Epithelial cell of esophagus (primary cell): ENCODE results near the gene SLAMF8.

Experiments
- DNase-seq: peaks from one replicate; pipeline ENCODE4 v3.0.0; 2010; ENCODE audit warnings: low read depth
- H3K4me3 ChIP-seq: 2 replicates; pipeline ENCODE4 v1.5.1; 2011; ENCODE audit warnings: mild to moderate bottlenecking, low read length, control low read depth
- CTCF ChIP-seq: IDR thresholded peaks from 2 replicates; pipeline ENCODE4 v1.5.1; 2011; ENCODE audit warnings: low read depth, mild to moderate bottlenecking, low read length, control low read depth, inconsistent platforms; ENCODE audit not compliant: insufficient read depth; ENCODE audit errors: missing control alignments

Gene SLAMF8

GRCh38 chr1:159835356-159835755 lies 8.7 kb downstream of the SLAMF8 start:
- TF ChIP-seq CTCF, result no peak
- DNase-seq, result no peak
- H3K4me3 ChIP-seq, result no peak overlapping the region

- H3K4me3 ChIP-seq, result no peak overlapping the region
- TF ChIP-seq CTCF, result no peak
- DNase-seq, result no peak
Measured at GRCh38 chr1:159835862-159836525, 9.3 kb downstream of the SLAMF8 start.

DNA sequence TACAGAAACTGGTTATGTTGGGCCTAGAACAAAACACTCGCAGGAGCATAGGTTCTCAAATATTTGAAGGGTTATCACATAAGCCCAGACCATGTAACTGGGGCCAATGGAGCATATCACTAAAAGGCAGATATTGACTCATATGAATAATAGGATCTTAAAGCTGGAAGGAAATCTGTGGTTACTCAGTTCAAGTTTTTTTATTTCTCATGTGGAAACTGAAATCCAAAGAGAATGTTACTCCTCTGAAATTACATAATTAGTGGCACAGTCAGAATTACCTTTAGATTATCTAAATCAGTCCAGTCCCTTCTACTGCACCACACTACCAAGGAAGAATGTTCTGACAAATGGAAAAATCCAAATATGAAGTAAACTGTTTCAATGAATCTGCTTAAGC lies 12.0 kb downstream of the SLAMF8 start:
- H3K4me3 ChIP-seq, result no peak overlapping the region
- TF ChIP-seq CTCF, result no peak
- DNase-seq, result no peak

GRCh38 chr1:159839116-159839849 lies 12.6 kb downstream of the SLAMF8 start:
- DNase-seq, result no peak
- no peak overlapping the region for H3K4me3 ChIP-seq
- no peak for TF ChIP-seq CTCF

DNA sequence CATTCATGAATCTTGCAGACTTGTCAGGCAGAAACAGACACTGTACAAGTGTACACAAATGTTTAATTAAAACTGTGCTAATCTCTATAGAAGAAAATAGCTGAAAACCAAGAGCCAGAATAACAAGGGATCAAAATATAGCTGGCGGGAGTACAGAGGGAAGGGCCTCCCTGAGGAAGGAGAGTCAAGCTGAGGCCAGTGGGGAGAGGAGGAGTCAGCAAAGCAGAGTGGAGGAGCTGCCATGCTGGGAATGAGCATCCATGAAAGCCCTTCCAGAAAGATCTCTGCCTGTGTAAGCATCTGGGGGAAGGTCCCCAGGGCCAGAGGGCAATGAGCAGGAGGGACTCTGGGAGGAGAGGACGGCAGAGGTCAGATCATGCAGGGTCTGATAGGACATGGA lies 15.1 kb downstream of the SLAMF8 start:
- no peak overlapping the region for H3K4me3 ChIP-seq
- TF ChIP-seq CTCF, result no peak
- no peak for DNase-seq

DNA sequence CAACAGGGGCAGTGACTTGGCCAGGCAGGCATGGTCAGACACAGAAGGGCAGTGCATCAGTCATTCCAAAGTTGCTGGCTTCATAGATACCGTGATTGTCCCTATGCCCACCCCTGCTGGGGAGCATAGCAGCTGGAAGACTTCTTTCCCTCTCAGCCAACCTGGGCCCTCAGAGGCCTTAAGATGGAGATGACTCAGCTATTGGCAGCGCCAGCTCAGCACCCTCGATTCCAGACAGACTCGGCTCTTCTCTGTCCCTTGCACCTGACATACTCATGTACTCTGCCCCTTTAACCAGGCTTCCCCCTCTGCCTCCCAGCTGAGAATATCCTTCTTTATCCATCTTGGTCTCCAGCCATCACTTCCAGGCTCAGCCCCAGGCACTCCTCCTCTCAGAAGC lies 16.8 kb downstream of the SLAMF8 start:
- TF ChIP-seq CTCF, result no peak
- H3K4me3 ChIP-seq, result no peak overlapping the region
- DNase-seq, result peak; percentile 51
